ENCODE results near the gene CLTCL1. TPM values are rescaled to one million over a fixed set of nuclear protein-coding genes. Genes with fewer than 3 reads are reported as not detected.

The CLTCL1 gene
- total and polyA plus RNA-seq, 4 donors = 2.0 to 4.8 (median 2.6) TPM

GRCh38 chr22:19179497-19180048 lies 111.9 kb downstream of the CLTCL1 start:
- Histone ChIP-seq H3K27me3 (ENCODE audit: control insufficient read depth in 4 of 4, insufficient read depth in 4 of 4, low read length in 3 of 4) (no peaks in the 10 kb centered on the region), H3K36me3 (ENCODE audit: control insufficient read depth in 4 of 4, insufficient read depth in 3 of 4, low read depth in 1 of 4, low read length in 3 of 4) (no peaks in the 10 kb centered on the region), H3K9me3 (ENCODE audit: control insufficient read depth in 4 of 4, low read length in 3 of 4) (no peaks in the 10 kb centered on the region), H3K27ac (ENCODE audit: low read depth in 1 of 2, low read length in 2 of 2) (peak overlapping the region; percentile 81), H3K4me1 (ENCODE audit: control insufficient read depth in 4 of 4, insufficient read depth in 4 of 4, low read length in 3 of 4) (peaks cover 12 to 51% (median 39%) of the 10 kb centered on the region in 4 donors), H3K4me3 (ENCODE audit: low read depth in 1 of 3, low read length in 3 of 3) (peak overlapping the region; percentile 44 to 84 (median 79)), H3K9ac (ENCODE audit: low read depth in 1 of 2, low read length in 2 of 2) (peak overlapping the region; percentile 23 to 77)
- TF ChIP-seq, protein P1, sequence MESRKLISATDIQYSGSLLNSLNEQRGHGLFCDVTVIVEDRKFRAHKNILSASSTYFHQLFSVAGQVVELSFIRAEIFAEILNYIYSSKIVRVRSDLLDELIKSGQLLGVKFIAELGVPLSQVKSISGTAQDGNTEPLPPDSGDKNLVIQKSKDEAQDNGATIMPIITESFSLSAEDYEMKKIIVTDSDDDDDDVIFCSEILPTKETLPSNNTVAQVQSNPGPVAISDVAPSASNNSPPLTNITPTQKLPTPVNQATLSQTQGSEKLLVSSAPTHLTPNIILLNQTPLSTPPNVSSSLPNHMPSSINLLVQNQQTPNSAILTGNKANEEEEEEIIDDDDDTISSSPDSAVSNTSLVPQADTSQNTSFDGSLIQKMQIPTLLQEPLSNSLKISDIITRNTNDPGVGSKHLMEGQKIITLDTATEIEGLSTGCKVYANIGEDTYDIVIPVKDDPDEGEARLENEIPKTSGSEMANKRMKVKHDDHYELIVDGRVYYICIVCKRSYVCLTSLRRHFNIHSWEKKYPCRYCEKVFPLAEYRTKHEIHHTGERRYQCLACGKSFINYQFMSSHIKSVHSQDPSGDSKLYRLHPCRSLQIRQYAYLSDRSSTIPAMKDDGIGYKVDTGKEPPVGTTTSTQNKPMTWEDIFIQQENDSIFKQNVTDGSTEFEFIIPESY (IDR thresholded peaks at IDR 0.05) = no peak
- TF ChIP-seq CTCF (IDR thresholded peaks at IDR 0.05; ENCODE audit: low read depth, low read length, missing input control) (peak; percentile 63), RXRA (IDR thresholded peaks at IDR 0.05) (peak in 1 of 2 donors; percentile 24), TAF1 (conservative IDR thresholded peaks at IDR 0.05) (no peak), HNF4G (IDR thresholded peaks at IDR 0.05) (peak; percentile 29), RAD21 (IDR thresholded peaks at IDR 0.05) (peak; percentile 89 to 90), HNF4A (conservative IDR thresholded peaks at IDR 0.05) (peak in 1 of 2 donors; percentile 28)
- DNase-seq (ENCODE audit: low spot score) = peak; percentile 67
- 21% methylated on average over 15 of the region's 15 CpGs for WGBS

DNA sequence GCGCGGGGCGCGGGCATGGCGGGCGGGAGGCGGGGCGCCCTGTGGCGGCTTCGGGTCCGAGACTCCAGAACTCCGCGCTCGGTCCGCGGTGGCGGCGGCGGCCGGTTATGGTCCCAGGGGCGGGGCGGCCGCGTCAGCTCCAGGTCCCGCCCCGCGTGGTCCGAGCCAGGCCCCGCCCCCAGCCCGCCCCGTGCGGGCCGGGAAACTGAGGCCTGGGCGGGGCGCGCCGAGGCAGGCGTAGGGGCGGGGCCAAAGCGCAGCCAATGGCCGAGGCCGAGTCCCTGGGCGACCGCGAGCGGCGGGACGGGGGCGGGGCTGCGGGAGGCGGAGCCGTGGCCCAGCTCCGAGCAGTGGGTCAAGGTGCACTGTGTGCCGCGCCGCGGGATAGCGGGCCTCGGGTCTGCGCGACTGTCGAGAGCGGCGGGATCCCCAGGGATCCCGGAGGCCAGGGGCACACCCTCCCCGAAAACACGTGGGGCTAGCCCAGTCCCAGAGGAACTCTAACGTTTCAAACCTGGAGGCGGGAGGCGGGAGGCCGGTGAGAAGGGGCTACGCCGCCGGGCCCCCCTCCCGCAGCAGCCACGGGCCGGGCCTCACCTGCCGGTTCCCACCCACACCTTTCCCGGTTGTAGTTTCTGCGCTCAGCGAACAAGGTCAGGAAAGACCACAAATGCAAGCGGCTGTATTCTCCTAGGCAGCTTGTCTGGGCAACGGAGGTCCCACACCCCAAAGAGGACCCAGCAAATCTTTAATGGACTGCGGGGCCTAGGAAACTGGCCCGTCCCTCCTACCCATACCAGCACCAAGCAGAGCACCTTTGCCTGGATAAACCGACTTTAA lies 112.6 kb downstream of the CLTCL1 start, which contains the start of gene SLC25A1:
Gene SLC25A1 (minus strand): TSS at position 80 of the 840 bp plus-strand sequence. CDS start 63 bp downstream, at position 17.
- peak; percentile 95 for DNase-seq (ENCODE audit: low spot score)
- Histone ChIP-seq H3K9ac (ENCODE audit: low read depth in 1 of 2, low read length in 2 of 2) (peak within 1 kb of the TSS; percentile 62 to 77), H3K4me1 (ENCODE audit: control insufficient read depth in 4 of 4, insufficient read depth in 4 of 4, low read length in 3 of 4) (peaks cover 14 to 58% (median 46%) of the 10 kb centered on the region in 4 donors), H3K36me3 (ENCODE audit: control insufficient read depth in 4 of 4, insufficient read depth in 3 of 4, low read depth in 1 of 4, low read length in 3 of 4) (no peaks in the 10 kb centered on the region), H3K27ac (ENCODE audit: low read depth in 1 of 2, low read length in 2 of 2) (peak within 1 kb of the TSS; percentile 81 to 90), H3K27me3 (ENCODE audit: control insufficient read depth in 4 of 4, insufficient read depth in 4 of 4, low read length in 3 of 4) (no peaks in the 10 kb centered on the region), H3K9me3 (ENCODE audit: control insufficient read depth in 4 of 4, low read length in 3 of 4) (no peaks in the 10 kb centered on the region), H3K4me3 (ENCODE audit: low read depth in 1 of 3, low read length in 3 of 3) (peak within 1 kb of the TSS; percentile 62 to 84 (median 79))
- under 1% methylated on average over 86 of the region's 86 CpGs for WGBS
- TF ChIP-seq JUND (IDR thresholded peaks at IDR 0.05) (no peak), GABPA (IDR thresholded peaks at IDR 0.05 in 1 of 2, conservative IDR thresholded peaks at IDR 0.05 in 1 of 2) (no peak), SP1 (IDR thresholded peaks at IDR 0.05) (peak; percentile 34), FOXA2 (IDR thresholded peaks at IDR 0.05) (no peak), YY1 (IDR thresholded peaks at IDR 0.05) (no peak), EGR1 (IDR thresholded peaks at IDR 0.05; ENCODE audit: low read depth in 2 of 2) (no peak), HNF4A (conservative IDR thresholded peaks at IDR 0.05) (peak in 1 of 2 donors; percentile 20), REST (IDR thresholded peaks at IDR 0.05) (peak; percentile 24), NR2F2 (IDR thresholded peaks at IDR 0.05) (no peak), FOXA1 (IDR thresholded peaks at IDR 0.05) (no peak), RAD21 (IDR thresholded peaks at IDR 0.05) (no peak)
- TF ChIP-seq, protein P2, sequence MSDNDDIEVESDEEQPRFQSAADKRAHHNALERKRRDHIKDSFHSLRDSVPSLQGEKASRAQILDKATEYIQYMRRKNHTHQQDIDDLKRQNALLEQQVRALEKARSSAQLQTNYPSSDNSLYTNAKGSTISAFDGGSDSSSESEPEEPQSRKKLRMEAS (IDR thresholded peaks at IDR 0.05) = no peak

Measured in liver (tissue), 9 donors.